AG04449 (cell line): ENCODE results near the gene ABHD16A.

Source experiments
- CTCF ChIA-PET: fragments of 350-600 bp; formaldehyde crosslinking; extraction: SDS; loops from one replicate; lab custom pipeline; 2021; ENCODE audit warnings: antibody characterized with exemption; lab: Yijun Ruan, JAX
- POLR2A ChIA-PET: fragments of 400-600, 350-600 bp; formaldehyde crosslinking; extraction: SDS; loops from one replicate; lab custom pipeline; 2020; ENCODE audit warnings: antibody characterized with exemption, inconsistent platforms; lab: Yijun Ruan, JAX
- DNase-seq: peaks from one replicate; pipeline ENCODE4 v3.0.0-alpha.2; 2010; ENCODE audit warnings: low read depth, low spot score
- H3K4me3 ChIP-seq: 2 replicates; pipeline ENCODE4 v1.5.1; 2011; ENCODE audit warnings: low read depth, mild to moderate bottlenecking, control low read depth, low read length
- TF ChIP-seq, protein P1 (sequence below): IDR thresholded peaks from one replicate; pipeline ENCODE4 v1.5.1; 2011; ENCODE audit warnings: mild to moderate bottlenecking, moderate library complexity, low read length, control low read depth, inconsistent platforms; ENCODE audit not compliant: insufficient read depth; ENCODE audit errors: missing control alignments

Gene ABHD16A

DNA sequence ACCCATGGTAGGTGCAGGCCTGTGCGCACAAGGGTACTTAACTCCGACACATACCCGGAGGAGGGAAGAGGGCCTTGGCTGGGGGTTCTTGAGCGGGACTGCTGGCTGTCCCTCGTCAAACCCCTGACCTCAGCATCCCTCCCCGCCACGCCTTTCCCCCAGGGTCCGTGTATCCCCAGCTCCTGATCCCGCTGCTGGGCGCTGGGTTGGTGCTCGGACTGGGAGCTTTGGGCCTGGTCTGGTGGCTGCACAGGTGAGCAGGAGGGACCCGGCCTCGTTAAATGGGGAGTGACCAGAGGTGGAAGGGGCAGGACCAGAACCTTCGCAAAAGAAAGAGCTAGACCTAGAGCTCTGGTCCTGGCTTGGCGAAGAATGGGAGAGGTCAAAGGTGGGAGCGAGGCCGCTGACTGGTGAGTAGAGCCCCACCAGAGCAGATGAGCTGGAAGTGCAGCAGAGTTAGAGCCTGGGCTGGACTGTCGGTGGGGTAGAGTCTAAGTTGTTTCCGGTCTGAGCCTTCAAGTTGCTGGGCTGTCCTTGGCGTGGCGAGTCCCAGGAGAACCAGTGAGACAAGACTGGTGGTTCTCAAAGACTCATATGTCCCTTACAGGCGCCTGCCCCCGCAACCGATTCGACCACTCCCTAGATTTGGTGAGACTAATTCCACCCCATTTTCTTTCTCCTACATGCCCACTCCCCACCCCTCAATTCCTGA, 21.0 kb upstream of the ABHD16A start:
- ChIA-PET CTCF (interaction anchor here (0.6 to 1.6 kb wide), 4 partner anchors 11 to 107 kb away, joined by 3 to 8 read pairs (median 4); no protein-coding TSS in a partner anchor), POLR2A (interaction anchor here (1.1 kb wide), 1 partner anchor 29 kb away, joined by 5 read pairs; no protein-coding TSS in a partner anchor)
- DNase-seq: no peak
- H3K4me3 ChIP-seq: no peak overlapping the region
- TF ChIP-seq, protein P1, sequence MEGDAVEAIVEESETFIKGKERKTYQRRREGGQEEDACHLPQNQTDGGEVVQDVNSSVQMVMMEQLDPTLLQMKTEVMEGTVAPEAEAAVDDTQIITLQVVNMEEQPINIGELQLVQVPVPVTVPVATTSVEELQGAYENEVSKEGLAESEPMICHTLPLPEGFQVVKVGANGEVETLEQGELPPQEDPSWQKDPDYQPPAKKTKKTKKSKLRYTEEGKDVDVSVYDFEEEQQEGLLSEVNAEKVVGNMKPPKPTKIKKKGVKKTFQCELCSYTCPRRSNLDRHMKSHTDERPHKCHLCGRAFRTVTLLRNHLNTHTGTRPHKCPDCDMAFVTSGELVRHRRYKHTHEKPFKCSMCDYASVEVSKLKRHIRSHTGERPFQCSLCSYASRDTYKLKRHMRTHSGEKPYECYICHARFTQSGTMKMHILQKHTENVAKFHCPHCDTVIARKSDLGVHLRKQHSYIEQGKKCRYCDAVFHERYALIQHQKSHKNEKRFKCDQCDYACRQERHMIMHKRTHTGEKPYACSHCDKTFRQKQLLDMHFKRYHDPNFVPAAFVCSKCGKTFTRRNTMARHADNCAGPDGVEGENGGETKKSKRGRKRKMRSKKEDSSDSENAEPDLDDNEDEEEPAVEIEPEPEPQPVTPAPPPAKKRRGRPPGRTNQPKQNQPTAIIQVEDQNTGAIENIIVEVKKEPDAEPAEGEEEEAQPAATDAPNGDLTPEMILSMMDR: no peak

DNA sequence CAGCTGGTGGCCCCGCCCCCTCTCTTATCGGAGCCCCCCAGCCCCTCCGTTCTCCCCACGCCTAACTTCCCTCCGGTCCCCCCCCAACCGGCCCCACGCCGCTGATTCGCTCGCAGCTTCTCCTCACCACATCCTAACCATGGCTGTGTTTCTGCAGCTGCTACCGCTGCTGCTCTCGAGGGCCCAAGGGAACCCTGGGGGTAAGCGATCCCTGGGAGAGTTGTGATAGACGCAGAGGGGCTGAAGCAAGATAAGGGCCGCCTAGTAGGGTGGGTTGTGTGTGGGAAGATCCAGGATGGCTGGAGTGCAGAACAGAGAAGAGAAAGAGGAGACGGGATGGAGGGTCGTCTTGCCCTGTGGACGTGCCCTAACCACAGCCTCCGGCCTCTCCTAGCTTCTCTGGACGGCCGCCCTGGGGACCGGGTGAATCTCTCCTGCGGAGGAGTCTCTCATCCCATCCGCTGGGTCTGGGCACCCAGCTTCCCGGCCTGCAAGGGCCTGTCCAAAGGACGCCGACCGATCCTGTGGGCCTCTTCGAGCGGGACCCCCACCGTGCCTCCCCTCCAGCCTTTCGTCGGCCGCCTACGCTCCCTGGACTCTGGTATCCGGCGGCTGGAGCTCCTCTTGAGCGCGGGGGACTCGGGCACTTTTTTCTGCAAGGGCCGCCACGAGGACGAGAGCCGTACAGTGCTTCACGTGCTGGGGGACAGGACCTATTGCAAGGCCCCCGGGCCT, 20.3 kb upstream of the ABHD16A start, which contains the start of gene MPIG6B:
TSS of gene MPIG6B (plus strand) at position 129 of the 735 bp plus-strand sequence. CDS start at position 140, 11 bp downstream.
- CTCF ChIA-PET: interaction anchor here (1.0 to 1.6 kb wide), 3 partner anchors 47 to 229 kb away, joined by 4 to 8 read pairs (median 4); no protein-coding TSS in a partner anchor

DNA sequence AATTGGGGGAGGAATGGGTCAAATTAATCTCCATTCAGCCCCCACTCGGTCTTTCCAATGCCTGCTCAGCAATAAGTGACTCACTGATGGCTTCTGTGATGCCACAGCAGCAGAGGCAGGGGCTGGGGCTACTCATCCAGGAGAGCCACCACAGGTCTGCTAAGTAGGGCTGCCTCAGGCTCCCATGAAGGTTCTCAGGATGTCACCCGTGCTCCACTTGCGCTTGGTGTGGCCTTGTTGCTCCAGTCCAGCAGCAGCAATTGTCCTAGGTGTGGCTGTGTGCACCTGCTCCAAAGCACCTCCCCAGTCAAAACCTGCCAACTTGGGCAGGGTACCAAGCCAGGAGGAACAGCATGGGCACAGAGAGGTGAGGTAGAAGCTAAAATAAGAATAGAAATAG, 19.0 kb upstream of the ABHD16A start:
- no peak for DNase-seq
- no peak overlapping the region for H3K4me3 ChIP-seq
- POLR2A ChIA-PET: no interaction called here
- CTCF ChIA-PET: interaction anchor here (0.9 to 1.2 kb wide), 2 partner anchors 108 to 230 kb away, joined by 4 read pairs; no protein-coding TSS in a partner anchor
- TF ChIP-seq, protein P1: no peak

More for the DNA sequence above, 20.3 kb upstream of the ABHD16A start, which contains the start of gene MPIG6B:
- H3K4me3 ChIP-seq: no peak within 1 kb of the TSS
- DNase-seq: no peak
- POLR2A ChIA-PET: no interaction called here
- TF ChIP-seq, protein P1: no peak

DNA sequence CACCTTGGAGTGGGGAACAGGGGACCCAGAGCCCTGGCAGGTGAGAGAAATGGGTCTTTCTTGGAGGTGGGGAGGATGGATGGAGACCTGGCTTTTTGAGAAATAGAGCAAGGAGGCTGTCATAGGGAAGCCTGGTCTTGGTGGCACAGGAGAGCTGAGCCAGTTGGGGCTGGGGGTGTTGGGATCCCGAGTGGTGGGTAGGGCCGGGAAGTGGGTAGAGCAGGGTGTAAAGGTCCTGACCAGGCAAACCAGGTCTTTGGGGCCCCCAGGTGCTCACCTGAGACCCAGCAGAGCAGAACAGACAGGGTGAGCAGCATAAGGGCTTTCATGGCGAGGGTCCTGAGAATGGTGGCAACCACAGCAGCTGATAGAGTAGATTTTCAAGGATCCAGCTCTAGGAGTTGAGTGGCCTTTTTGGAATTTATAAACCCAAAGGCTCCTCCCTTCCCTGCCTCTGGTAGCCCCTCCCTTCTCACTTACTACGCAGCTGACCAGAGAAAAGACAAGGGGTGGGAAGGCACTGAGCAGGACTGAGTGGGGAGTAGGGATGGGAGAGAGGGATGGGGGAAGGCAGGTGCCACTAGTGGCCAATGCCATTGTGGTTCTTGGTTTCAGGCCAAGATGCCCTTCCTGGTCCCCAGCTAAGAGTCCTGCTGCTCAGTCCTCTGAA, 18.4 kb upstream of the ABHD16A start, which contains the start of gene LY6G6C:
TSS of gene LY6G6C (minus strand) at position 396 of the 670 bp plus-strand sequence. CDS start at position 329, 67 bp downstream.
- no peak within 1 kb of the TSS for H3K4me3 ChIP-seq
- TF ChIP-seq, protein P1: no peak
- no peak for DNase-seq
- ChIA-PET CTCF (interaction anchor here (0.9 kb wide), 1 partner anchor 108 kb away, joined by 4 read pairs; no protein-coding TSS in a partner anchor), POLR2A (no interaction called here)

DNA sequence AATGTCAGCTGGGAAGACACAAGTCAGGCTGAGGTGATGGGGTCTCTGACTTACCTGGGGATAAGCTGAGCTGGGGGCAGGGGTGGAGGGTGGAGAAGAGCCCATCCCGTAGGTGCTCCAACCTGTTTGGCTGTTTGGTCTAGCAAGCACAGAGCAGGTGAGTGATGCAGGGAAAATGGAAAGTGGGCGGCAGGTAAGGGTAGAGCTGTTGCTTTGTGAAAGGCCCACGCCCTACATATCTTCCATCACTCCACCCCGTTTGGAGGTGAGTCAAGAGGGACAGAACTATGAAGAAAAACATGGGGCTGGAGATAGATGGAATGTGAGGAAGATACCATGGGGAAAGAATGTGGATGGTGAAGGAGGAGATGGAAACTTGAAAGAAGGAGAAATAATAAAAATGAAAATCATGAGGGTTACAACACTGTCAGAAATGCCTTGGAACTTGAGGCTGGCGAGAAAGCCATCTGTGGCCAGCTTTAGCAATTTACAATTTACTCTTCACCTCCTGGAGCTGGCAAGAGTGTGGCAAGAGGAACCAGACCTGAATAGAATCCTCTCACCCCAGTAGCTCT, 17.2 kb upstream of the ABHD16A start:
- TF ChIP-seq, protein P1: no peak
- DNase-seq: no peak
- POLR2A ChIA-PET: interaction anchor here (0.7 kb wide), 1 partner anchor 9 kb away, joined by 4 read pairs; the partner anchor contains the start of gene DDAH2
- no peak overlapping the region for H3K4me3 ChIP-seq
- CTCF ChIA-PET: interaction anchor here (0.7 kb wide), 1 partner anchor 10 kb away, joined by 3 read pairs; no protein-coding TSS in a partner anchor
